ENCODE data around the gene FAM171A2.

FAM171A2 gene

GRCh38 chr17:44387804-44388203, 24.2 kb upstream of the FAM171A2 start:
- TF ChIP-seq CTCF (IDR thresholded peaks at IDR 0.05; ENCODE audit: low read depth, low read length, missing control alignments): no peak
- no peak for DNase-seq (ENCODE audit: low read depth)
- no peak overlapping the region for H3K4me3 ChIP-seq (ENCODE audit: low read depth, low read length)

- no peak for TF ChIP-seq CTCF (IDR thresholded peaks at IDR 0.05; ENCODE audit: low read depth, low read length, missing control alignments)
- H3K4me3 ChIP-seq (ENCODE audit: low read depth, low read length): no peak overlapping the region
- no peak for DNase-seq (ENCODE audit: low read depth)
These were observed 22.5 kb upstream of the FAM171A2 start for GRCh38 chr17:44386182-44386525.

GRCh38 chr17:44385287-44386181, 21.9 kb upstream of the FAM171A2 start:
- peak; percentile 28 for TF ChIP-seq CTCF (IDR thresholded peaks at IDR 0.05; ENCODE audit: low read depth, low read length, missing control alignments)

GRCh38 chr17:44384823-44385286, 21.2 kb upstream of the FAM171A2 start:
- DNase-seq (ENCODE audit: low read depth): no peak
- peak overlapping the region; percentile 57 for H3K4me3 ChIP-seq (ENCODE audit: low read depth, low read length)
- TF ChIP-seq CTCF (IDR thresholded peaks at IDR 0.05; ENCODE audit: low read depth, low read length, missing control alignments): no peak

More at GRCh38 chr17:44385287-44386181, 21.9 kb upstream of the FAM171A2 start:
- no peak for DNase-seq (ENCODE audit: low read depth)
- peak overlapping the region; percentile 57 for H3K4me3 ChIP-seq (ENCODE audit: low read depth, low read length)

GRCh38 chr17:44384281-44384822, 20.7 kb upstream of the FAM171A2 start:
- DNase-seq (ENCODE audit: low read depth): no peak
- no peak for TF ChIP-seq CTCF (IDR thresholded peaks at IDR 0.05; ENCODE audit: low read depth, low read length, missing control alignments)
- no peak overlapping the region for H3K4me3 ChIP-seq (ENCODE audit: low read depth, low read length)

- TF ChIP-seq CTCF (IDR thresholded peaks at IDR 0.05; ENCODE audit: low read depth, low read length, missing control alignments): no peak
- H3K4me3 ChIP-seq (ENCODE audit: low read depth, low read length): no peak overlapping the region
- DNase-seq (ENCODE audit: low read depth): no peak
These were observed 20.2 kb upstream of the FAM171A2 start for GRCh38 chr17:44383861-44384260.

All from GM12864 (cell line).